ENCODE measurements around the gene P4HA1.
"Not testable (repeated sequence)": the region's sequence is repeated elsewhere in the genome, so short reads cannot be mapped to it uniquely, and the experiment has no call there.

The P4HA1 gene

GRCh38 chr10:73042130-73042529, 54.5 kb downstream of the P4HA1 start:
- DNase-seq (ENCODE audit: low spot score) = no peak

GRCh38 chr10:73039635-73040034, 57.0 kb downstream of the P4HA1 start:
- no peak for DNase-seq (ENCODE audit: low spot score)

DNA sequence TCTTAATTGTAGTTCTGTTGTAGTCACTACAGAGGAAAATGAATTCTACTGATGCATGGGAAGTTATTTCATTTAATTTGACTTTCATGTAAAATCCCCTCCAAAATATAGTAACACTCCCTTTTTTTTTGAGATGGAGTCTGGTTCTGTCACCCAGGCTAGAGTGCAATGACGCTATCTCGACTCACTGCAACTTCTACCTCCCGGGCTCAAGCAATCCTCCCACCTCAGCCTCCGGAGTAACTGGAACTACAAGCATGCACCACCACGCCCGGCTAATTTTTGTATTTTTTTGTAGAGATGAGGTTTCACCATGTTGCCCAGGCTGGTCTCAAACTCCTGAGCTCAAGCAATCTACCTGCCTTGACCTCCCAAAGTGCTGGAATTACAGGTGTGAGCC, 60.4 kb downstream of the P4HA1 start:
- not testable (repeated sequence) for DNase-seq (ENCODE audit: low spot score)

GRCh38 chr10:73032536-73032935, 64.1 kb downstream of the P4HA1 start:
- DNase-seq (ENCODE audit: low spot score) = no peak

GRCh38 chr10:73026623-73027022, 70.0 kb downstream of the P4HA1 start:
- not testable (repeated sequence) for DNase-seq (ENCODE audit: low spot score)

DNA sequence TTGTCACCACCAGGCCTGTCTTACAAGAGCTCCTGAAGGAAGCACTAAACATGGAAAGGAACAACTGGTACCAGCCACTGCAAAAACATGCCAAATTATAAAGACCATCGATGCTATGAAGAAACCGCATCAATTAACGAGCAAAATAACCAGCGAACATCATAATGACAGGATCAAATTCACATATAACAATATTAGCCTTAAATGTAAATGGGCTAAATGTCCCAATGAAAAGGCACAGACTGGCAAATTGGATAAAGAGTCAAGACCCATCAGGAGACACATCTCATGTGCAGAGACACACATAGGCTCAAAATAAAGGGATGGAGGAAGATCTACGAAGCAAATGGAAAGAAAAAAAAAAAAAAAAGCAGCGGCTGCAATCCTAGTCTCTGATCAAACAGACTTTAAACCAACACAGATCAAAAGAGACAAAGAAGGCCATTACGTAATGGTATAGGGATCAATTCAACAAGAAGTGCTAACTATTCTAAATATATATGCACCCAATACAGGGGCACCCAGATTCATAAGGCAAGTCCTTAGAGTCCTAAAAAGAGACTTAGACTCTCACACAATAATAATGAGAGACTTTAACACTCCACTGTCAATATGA, 73.1 kb downstream of the P4HA1 start:
- DNase-seq (ENCODE audit: low spot score) = not testable (repeated sequence)

DNA sequence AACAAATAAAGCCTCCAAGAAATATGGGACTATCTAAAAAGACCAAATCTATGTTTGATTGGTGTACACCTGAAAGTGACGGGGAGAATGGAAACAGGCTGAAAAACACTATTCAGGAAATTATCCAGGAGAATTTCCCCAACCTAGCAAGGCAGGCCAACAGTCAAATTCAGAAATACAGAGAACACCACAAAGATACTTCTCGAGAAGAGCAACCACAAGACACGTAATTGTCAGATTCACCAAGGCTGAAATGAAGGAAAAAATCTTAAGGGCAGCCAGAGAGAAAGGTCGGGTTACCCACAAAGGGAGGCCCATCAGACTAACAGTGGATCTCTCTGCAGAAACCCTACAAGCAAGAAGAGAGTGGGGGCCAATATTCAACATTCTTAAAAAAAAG, 73.7 kb downstream of the P4HA1 start:
- DNase-seq (ENCODE audit: low spot score) = peak; percentile 69

GRCh38 chr10:73021538-73022164, 75.0 kb downstream of the P4HA1 start:
- DNase-seq (ENCODE audit: low spot score) = not testable (repeated sequence)

DNA sequence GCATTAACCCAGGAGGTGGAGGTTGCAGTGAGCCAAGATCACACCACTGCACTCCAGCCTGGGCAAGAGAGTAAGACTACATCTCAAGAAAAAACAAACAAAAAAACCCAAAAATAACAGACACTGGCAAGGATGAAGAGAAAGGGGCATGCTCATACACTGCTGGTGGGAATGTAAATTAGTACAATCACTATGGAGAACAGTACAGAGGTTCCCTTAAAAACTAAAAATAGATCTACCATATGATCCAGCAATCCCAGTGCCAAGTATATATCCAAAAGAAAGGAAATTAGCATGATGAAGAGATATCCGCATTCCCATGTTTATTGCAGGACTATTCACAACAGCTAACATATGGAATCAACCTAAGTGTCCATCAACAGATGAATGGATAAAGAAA, 75.6 kb downstream of the P4HA1 start:
- no peak for DNase-seq (ENCODE audit: low spot score)

GRCh38 chr10:73019100-73019499, 77.6 kb downstream of the P4HA1 start:
- no peak for DNase-seq (ENCODE audit: low spot score)

GRCh38 chr10:73018632-73019031, 78.0 kb downstream of the P4HA1 start:
- no peak for DNase-seq (ENCODE audit: low spot score)

DNA sequence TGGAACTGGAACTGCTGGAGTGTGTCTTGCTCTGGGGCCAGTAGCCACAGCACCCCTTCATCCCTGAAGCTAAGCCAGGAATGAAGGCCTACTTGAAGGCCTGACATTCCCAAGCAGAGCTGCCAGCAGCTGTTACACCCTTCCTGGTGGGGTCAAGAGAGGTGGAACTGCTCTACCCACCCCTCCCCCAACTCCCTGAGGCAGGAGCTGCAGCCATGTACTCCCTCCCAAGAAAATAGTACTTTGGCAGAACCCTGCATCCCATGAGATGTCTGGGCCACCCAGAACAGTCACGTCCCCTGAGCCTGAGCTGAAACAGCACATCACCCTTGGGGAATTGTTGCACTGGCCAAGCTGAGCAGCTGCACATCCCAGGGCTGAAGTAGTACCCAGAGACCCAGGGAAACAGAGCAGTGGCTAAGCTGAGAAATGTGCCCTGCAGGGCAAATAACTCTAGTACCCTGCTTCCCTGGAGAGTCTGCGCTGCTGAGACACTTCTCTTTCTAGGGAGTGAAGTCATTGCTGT, 78.6 kb downstream of the P4HA1 start:
- DNase-seq (ENCODE audit: low spot score) = no peak

- no peak for DNase-seq (ENCODE audit: low spot score)
Measured at GRCh38 chr10:73015779-73016178, 80.9 kb downstream of the P4HA1 start.

GRCh38 chr10:73003822-73004221, 92.8 kb downstream of the P4HA1 start:
- no peak for DNase-seq (ENCODE audit: low spot score)

GRCh38 chr10:73000973-73001372, 95.7 kb downstream of the P4HA1 start:
- no peak for DNase-seq (ENCODE audit: low spot score)

GRCh38 chr10:72997099-72997498, 99.6 kb downstream of the P4HA1 start:
- no peak for DNase-seq (ENCODE audit: low spot score)

DNA sequence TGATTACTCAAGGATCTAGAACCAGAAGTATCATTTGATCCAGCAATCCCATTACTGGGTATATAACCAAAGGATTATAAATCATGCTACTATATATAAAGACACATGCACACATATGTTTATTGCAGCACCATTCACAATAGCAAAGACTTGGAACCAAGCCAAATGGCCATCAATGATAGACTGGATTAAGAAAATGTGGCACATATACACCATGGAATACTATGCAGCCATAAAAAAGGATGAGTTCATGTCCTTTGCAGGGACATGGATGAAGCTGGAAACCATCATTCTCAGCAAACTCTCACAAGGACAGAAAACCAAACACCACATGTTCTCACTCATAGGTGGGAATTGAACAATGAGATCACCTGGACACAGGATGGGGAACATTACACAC, 101.2 kb downstream of the P4HA1 start:
- DNase-seq (ENCODE audit: low spot score) = not testable (repeated sequence)

DNA sequence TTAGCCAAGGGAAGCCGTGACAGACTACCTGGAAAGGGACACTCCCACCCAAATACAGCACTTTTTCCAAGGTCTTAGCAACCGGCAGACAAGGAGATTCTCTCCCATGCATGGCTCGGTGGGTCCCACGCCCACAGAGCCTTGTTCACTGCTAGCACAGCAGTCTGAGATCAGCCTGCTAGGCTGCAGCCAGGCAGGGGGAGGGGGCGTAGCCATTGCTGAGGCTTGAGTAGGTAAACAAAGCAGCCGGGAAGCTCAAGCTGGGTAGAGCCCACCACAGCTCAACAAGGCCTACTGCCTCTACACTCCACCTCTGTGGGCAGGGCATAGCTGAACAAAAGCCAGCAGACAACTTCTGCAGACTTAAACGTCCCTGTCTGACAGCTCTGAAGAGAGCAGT, 106.9 kb downstream of the P4HA1 start:
- DNase-seq (ENCODE audit: low spot score) = not testable (repeated sequence)

DNA sequence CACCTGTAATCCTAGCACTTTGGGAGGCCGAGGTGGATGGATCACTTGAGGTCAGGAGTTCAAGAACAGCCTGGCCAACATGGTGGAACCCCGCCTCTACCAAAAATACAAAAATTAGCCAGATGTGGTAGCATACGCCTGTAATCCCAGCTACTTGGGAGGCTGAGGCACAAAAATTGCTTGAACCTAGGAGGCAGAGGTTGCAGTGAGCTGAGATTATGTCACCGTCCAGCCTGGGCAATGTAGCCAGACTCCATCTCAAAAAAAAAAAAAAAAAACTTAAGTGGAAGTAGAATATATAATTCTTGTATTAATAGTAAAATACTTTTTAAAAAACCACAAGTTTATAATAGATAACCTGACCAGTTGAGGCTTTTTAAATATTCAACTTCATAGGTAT, 112.0 kb downstream of the P4HA1 start:
- DNase-seq (ENCODE audit: low spot score) = not testable (repeated sequence)

- DNase-seq (ENCODE audit: low spot score) = no peak
Measured at GRCh38 chr10:72981882-72982529, 114.7 kb downstream of the P4HA1 start.

- no peak for DNase-seq (ENCODE audit: low spot score)
Measured at GRCh38 chr10:72981028-72981881, 115.4 kb downstream of the P4HA1 start.

- DNase-seq (ENCODE audit: low spot score) = no peak
Measured at GRCh38 chr10:72980348-72980747, 116.3 kb downstream of the P4HA1 start.
